H1 (cell line): ENCODE data around the gene JAG1.

ENCODE experiments used
- CEBPB ChIP-seq: IDR thresholded peaks from 2 replicates; pipeline ENCODE4 v1.6.1; 2012; ENCODE audit warnings: low read depth, low read length
- GABPA ChIP-seq: IDR thresholded peaks from 2 replicates; pipeline ENCODE4 v1.6.1; 2011; ENCODE audit warnings: mild to moderate bottlenecking, low read length, moderate library complexity, borderline replicate concordance; ENCODE audit not compliant: insufficient read depth
- POLR2A ChIP-seq, 2 experiments: IDR thresholded peaks; 1 replicate in 1 of 2; 2 replicates in 1 of 2; pipeline ENCODE4 v1.6.1; 2011; ENCODE audit warnings: low read depth in 2 of 2, low read length in 2 of 2, mild to moderate bottlenecking in 2 of 2; ENCODE audit errors: control extremely low read depth in 1 of 2
- RAD21 ChIP-seq, 2 experiments: IDR thresholded peaks in 1 of 2; conservative IDR thresholded peaks in 1 of 2; 2 replicates each; pipeline ENCODE4 v1.6.1; 2011; ENCODE audit warnings: low read depth in 2 of 2, low read length in 2 of 2, improper control_type of control experiment in 1 of 2, inconsistent platforms in 1 of 2, mild to moderate bottlenecking in 1 of 2, moderate library complexity in 1 of 2
- RBBP5 ChIP-seq: IDR thresholded peaks from 2 replicates; pipeline ENCODE4 v1.7.1; 2012; ENCODE audit warnings: low read depth, mild to moderate bottlenecking, inconsistent platforms, low read length, moderate library complexity, borderline replicate concordance
- SUZ12 ChIP-seq: fragments of 200-600 bp; sonication (generic); IDR thresholded peaks from 2 replicates; pipeline ENCODE4 v1.6.1; 2012; ENCODE audit warnings: mild to moderate bottlenecking, inconsistent platforms, low read length, moderate library complexity, mixed read lengths
- TBP ChIP-seq: IDR thresholded peaks from 2 replicates; pipeline ENCODE4 v1.6.1; 2011; ENCODE audit warnings: low read depth, low read length, improper control_type of control experiment

- TF ChIP-seq RAD21 (IDR thresholded peaks at IDR 0.05 in 1 of 2, conservative IDR thresholded peaks at IDR 0.05 in 1 of 2; ENCODE audit: low read depth in 2 of 2, low read length in 2 of 2) (no peak), POLR2A (IDR thresholded peaks at IDR 0.05; ENCODE audit: control extremely low read depth in 1 of 2, low read depth in 2 of 2, low read length in 2 of 2) (no peak), TBP (no peak), SUZ12 (no peak), RBBP5 (no peak), GABPA (no peak), CEBPB (no peak)
Measured at GRCh38 chr20:10619427-10619826, 54.4 kb downstream of the JAG1 start.
